GM18505 (cell line): ENCODE data around the gene ATP8B4.
A peak's percentile ranks its signal among the peaks of the same experiment; 100 is the strongest.
"Not testable (repeated sequence)": the region's sequence is repeated elsewhere in the genome, so short reads cannot be mapped to it uniquely, and the experiment has no call there.

Experiments used
- ATAC-seq: cut with Tn5 transposase; IDR thresholded peaks from one replicate; pipeline ENCODE4 v1.9.1; 2021; ENCODE audit not compliant: unreplicated experiment
- POLR2A ChIP-seq: IDR thresholded peaks from 4 replicates; pipeline ENCODE4 v1.6.1; 2011; ENCODE audit warnings: borderline replicate concordance; ENCODE audit not compliant: insufficient read depth, insufficient read length; ENCODE audit errors: extremely low read depth

The ATP8B4 gene

DNA sequence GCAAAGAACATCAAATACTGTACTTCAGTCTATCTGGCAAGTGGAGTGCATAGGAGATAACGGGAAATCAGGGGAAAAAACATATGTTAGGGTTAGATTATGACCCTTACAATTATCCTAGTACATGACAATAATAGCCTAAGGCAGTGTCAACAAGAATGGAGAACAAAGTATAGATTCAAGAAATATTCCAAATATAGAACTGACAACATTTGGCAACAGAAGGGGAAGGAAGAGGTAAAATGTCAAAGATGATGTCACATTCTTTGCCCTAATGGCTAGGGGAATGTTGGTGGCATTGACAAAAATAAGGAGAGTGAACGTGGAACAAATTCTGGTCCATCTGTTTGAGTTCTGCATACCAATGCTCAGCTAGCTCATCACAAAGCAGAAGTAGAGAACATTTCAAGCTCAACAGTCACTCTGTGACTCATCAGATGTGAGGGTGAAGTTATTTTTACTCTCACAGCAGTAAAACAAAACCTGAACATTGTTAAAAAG, 15.5 kb upstream of the ATP8B4 start:
- no peak for TF ChIP-seq POLR2A
- peak; percentile 90 for ATAC-seq

DNA sequence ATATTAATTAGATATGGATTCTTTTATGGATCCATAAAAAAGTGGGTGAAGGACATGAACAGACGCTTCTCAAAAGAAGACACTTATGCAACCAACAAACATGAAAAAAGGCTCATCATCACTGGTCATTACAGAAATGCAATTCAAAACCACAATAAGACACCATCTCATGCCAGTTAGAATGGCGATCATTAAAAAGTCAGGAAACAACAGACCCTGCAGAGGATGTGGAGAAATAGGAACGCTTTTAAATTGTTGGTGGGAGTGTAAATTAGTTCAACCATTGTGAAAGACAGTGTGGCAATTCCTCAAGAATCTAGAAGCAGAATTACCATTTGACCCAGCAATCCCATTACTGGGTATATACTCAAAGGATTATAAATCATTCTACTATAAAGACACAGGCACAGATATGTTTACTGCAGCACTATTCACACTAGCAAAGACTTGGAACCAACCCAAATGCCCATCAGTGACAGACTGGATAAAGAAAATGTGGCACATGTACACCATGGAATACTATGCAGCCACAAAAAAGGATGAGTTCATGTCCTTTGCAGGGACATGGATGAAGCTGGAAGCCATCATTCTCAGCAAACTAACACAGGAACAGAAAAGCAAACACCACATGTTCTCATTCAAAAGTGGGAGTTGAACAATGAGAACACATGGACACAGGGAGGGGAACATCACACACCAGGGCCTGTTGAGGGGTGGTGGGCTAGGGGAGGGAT, 13.4 kb upstream of the ATP8B4 start:
- ATAC-seq: not testable (repeated sequence)

DNA sequence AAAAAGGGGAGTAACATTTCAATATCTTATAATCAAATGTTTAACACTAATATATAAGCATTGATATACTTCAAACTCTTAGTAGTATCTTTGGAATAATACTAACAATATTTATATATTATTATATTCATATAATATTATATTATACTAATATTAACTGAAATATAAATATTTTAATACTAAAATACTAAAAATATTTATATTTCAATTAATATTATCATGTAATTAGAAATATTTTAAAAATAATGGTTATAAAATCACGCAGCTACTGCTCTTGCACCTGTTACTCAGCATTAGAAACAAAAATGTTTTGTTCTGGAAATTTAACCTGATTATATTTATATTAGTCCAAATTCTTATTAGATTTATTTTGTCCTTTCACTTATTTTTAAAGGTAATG, 12.6 kb upstream of the ATP8B4 start:
- ATAC-seq: no peak
- no peak for TF ChIP-seq POLR2A

DNA sequence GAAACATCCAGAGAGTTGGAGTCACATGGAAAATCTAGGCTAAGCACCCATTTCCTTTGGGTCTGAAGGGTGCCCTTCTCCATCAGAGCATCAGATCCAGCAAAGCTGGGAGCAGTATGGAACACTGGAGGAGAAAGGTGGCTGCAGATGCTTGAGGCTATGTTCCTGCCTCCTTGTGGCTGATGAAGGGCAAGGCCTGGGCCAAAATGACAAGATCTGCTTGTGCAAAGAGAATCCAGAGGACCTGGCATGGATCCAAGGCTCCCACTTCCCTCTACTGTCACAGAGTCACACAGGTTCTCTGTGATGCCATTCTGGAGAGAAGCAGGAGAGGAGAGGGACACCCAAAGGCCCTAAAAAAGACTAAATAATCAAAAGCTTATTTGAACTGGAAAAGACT, 9.2 kb upstream of the ATP8B4 start:
- ATAC-seq: no peak
- no peak for TF ChIP-seq POLR2A

DNA sequence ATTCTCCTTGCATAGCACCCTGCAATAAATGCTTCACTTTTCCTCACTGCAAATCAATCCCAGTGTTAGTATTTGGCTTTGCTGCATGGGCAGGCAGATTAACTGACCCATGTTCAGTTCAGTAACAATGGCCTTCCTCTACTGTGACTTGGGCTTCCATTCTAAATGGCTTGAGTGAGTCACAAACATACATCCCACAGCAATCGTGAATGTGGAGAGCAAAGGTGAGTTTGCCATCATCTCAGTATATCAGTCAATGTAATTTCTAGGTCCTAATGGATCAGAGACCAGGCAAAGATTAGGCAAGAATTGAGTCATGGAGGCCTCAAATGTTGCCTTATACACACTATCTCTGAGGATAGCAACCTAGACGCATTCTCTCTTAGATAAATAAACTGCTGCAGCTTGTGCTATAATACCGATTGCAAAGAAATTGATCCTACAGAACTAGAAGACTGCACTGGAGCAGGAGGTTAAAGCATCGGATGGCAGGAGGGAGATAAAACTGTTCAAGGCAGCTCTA, 8.3 kb upstream of the ATP8B4 start:
- ATAC-seq: no peak
- TF ChIP-seq POLR2A: no peak

DNA sequence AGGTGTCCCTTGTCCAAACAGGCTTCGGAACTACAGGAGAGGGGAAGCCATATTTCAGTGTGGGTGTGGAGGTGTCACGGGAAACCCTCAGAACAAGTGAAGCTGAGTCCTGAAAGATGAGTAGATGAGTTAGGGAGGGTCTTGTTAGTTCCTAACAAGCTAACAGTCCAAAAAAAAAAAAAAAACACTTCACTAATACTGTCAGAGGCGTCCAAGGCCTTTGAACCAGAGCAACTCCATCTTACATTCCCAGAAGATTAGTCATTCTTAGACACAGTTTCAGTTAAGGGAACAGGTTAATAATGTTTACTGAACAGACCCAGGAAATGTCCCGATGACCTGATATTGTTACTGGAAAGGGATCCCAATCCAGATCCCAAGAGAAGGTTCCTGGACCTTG, 7.0 kb upstream of the ATP8B4 start:
- ATAC-seq: no peak
- TF ChIP-seq POLR2A: no peak

DNA sequence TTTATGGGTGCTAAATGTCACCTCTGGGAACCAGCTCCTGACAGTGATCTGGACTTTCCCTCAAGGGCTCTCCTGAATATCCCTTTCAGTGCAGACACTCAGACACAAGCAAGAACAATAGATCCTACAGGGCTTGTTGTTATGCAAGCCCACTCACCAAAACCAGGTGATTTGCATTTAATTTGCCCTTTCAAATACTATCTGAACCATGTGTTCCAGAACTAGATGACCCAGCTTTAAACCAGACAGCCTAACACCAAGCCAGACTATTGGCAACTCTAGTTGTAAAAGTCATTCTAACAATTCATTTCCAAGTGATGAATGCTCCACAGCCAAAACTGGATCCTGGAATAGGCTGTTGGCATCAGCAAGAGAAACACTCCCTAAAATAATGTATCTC, 5.6 kb upstream of the ATP8B4 start:
- no peak for TF ChIP-seq POLR2A
- no peak for ATAC-seq

DNA sequence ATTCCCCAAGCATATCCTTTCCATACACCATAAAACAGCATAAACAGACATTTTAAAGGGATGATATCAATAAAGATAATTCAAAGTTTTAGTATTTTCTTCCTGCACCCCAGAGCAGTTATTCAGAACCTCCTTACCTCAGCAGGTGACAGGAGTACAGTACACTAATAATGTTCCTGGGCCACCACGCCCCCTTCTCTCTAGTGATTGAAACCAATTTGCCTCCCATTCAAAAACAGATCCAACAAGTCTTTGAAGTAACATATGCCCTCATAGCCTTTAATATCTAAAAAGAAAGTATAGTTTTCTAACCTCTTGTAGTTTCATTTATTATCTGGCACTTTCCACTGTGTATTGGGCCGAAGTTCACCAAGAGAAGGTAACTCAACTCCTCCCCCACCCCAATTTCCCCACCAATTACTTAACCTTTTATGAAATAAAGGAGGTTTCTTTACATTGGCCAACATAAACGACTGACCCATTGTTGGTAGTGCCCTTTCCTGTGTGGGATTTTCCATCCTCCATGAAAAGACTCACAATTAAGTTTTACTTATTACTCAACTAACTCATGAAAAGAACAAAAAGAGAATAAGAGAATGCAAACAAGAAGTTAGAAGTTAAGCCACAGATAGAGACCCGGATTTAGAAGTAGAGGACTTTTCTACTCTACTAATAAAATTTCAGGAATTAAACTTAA, 5.0 kb upstream of the ATP8B4 start:
- ATAC-seq: no peak
- TF ChIP-seq POLR2A: no peak

DNA sequence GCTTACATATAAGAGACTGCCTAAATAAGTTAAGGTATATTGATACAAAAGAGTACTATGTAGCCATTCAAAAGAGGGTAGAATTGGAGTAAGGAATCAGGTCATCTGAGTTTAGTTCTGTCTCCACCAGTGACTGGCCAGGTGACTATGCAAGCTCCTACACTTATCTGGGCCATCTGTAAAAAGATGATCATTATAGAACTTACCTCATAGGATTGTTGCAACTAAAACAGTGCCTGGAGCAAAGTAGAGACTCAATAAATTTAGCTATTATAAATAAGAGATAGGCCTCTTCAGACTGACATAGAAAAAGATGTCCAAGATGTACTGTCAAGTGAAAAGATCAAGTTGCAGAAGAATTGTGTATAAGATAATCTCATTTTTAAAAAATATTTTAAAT, 1.7 kb upstream of the ATP8B4 start:
- ATAC-seq: no peak
- TF ChIP-seq POLR2A: no peak

DNA sequence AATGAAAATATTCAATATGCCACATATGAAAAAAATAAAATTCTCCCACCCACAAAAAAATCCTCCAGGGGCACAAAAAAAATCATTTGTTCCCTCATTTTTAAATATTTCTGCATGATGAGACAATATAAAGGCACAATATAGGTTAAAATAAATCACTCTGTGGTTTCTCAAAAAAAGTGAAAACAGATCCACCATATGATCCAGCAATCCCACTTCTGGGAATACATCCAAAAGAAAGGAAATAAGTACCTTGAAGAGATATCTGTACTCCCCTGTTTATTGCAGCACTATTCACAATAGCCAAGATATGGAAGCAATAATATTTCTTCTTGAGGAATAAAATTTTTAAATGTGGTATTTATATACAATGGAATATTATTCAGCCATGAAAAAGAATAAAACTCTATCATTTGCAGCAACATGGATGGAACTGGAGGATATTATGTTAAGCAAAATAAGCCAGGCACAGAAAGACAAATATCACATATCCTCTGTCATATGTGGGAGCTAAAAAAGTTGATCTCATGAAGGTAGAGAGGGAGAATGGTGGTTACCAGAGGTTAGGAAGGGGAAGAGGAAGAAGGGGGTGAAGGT, 1.5 kb downstream of the ATP8B4 start:
- ATAC-seq: no peak
- TF ChIP-seq POLR2A: no peak

DNA sequence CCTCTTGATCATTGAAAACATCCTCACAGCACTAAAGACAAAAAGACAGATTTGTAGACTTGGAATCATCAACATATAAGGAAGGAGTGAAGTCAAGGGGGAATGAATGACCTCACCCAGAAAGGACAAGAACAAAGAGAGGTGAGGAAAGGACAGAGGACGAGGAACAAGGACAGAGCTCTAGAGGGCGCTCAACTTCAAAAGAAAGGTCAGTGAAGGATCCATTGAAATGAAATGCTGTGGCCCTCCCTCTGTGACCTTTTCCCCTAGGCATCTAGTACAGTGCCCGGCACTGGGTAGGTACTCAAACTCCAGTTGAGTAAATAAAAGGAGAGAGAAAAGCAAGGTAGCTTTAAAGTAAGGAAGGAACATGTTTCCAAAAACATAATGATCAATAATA, 2.6 kb downstream of the ATP8B4 start:
- ATAC-seq: no peak
- no peak for TF ChIP-seq POLR2A

DNA sequence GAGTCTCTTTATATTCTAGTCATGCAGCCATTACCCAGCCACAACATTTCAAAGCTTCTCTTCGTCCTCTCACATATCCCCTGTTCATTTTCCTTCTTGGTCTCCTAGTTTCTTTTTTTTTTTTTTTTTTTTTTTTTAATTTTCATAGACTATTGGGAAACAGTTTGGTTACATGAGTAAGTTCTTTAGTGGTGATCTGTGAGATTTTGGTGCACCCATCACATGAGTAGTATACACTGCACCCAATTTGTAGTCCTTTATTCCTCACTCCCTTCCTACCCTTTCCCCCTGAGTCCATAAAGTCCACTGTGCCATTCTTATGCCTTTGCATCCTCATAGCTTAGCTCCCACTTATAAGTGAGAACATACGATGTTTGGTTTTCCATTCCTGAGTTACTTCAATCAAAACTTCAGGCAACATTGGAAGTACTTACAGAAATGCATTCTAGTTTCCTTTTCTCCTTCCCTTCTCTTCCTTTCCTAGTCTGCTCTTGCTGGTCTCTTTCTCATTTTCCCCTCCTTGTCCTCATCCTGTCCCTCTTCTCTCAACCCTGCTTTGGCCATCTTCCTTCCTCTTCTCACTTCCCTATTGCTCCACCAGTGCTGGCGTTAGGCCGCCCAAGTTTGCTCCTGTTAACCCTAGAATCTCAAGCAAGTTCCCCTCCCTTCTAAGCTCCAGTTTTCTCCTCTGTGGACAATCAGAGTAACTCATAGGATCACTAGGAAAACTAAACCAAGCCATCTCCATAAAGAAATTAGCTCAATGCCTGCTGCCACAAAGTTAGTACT, 4.8 kb downstream of the ATP8B4 start:
- ATAC-seq: no peak
- TF ChIP-seq POLR2A: no peak

DNA sequence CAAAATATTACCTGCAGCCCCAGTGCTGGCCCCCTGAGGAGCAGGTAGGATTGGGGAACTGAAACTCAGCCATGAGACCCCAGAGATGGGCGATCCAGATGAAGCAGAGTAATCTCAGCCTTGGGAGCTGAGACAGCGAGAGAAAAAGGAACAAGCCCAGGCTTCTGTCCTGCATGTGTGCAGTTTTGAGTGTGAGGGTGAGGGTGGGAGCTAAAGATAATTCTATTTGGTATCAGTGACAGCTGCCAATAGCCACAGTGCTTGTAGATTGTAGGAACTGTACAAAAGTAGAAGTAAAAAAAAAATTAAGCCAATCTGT, 5.9 kb downstream of the ATP8B4 start:
- ATAC-seq: no peak

DNA sequence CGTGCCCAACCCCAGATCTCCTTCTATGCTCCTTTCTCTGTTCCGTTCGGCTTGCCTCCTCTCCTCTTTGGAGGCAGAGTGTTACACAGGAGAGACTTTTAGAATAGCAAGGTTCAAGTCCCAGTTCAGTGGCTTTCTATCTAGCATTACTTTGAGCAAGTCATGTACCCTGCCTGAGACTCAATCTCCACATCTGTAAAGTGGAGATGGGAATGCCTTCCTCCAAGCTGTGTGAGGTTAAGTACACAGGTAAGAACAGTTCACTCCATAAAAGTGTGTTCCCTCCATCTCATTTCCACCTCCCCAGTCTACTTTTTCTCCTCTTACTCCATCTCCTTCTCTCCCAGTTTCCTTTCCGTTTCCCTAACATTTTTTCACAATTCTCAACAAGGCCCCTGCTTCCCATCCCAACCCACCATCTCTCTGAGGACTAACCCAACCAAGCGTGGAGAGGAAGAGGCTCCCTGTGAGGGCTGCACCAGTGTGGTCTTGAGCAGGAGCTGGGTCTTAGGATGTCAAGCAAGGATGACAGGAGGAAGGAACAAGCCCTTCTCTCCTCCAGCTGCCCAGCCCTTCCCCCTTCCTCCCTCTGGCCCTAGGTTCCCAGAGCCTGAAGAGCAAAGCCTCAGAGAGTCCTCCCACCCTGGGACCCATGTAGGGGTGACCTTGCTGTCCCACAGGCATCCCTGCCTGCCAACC, 6.4 kb downstream of the ATP8B4 start:
- ATAC-seq: no peak

More for the DNA sequence above, 5.9 kb downstream of the ATP8B4 start:
- TF ChIP-seq POLR2A: no peak

More for the DNA sequence above, 6.4 kb downstream of the ATP8B4 start:
- no peak for TF ChIP-seq POLR2A
